NCI-H446 (cell line): ENCODE results near the gene ZNF345.
A peak's percentile ranks its signal among the peaks of the same experiment; 100 is the strongest.

ENCODE experiments used
- DNase-seq, 2 experiments: peaks; one replicate each; lab custom pipeline; 2025; lab: John Stamatoyannopoulos, UW

ZNF345 gene

DNA sequence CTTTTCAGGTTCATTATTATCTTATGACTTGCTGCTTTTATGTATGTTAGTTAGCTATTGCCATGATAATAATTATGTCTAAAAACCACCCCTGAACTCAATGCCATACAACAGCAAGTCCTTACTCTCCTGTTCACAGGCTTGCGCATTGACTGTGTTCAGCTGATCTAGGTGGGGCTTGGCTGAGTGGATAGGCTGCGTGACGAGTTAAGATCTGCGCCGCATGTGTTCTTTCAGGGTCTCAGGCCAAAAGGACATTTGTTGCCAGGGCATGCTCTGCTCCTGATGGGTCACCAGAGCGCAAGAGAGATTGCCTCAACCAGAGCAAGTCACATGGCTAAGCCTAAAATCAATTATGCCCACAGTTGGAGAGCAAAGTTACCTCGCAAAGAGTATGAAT, 66.3 kb downstream of the ZNF345 start:
- DNase-seq = peak in 1 of 2 experiments; percentile 27

- no peak for DNase-seq
These were observed 67.4 kb downstream of the ZNF345 start for GRCh38 chr19:36918090-36918489.
